K562 (cell line): ENCODE measurements around the gene UBE2E2. TPM values are rescaled to one million over a fixed set of nuclear protein-coding genes. Genes with fewer than 3 reads are reported as not detected.

Source experiments
- ATAC-seq: fragments of 200-7000 bp; cut with Tn5 transposase; 3 replicates; pipeline ENCODE4 v1.9.1; 2020; ENCODE audit warnings: moderate library complexity
- BruUV-seq: library from RNA; stranded (reverse); fragments of 400-500 nt; replicated peaks from 2 replicates; lab custom pipeline; 2021; lab: Mats Ljungman, UMichigan
- CTCF ChIA-PET: fragments of 300-600 bp; formaldehyde crosslinking; extraction: SDS; loops from one replicate; lab custom pipeline; 2021; ENCODE audit warnings: low intra/inter-chr PET ratio; lab: Yijun Ruan, JAX
- POLR2A ChIA-PET: fragments of 300-600, 350-650 bp; sonication (Branson Sonifier 250); formaldehyde crosslinking; extraction: SDS; loops from one replicate; lab custom pipeline; 2021; ENCODE audit warnings: antibody characterized with exemption, inconsistent platforms; lab: Yijun Ruan, JAX
- DNase-seq, 4 experiments: peaks; one replicate each; pipeline versions ENCODE4 v3.0.0 to v3.0.0-alpha.2; 2011 to 2018; ENCODE audit warnings: low spot score in 3 of 4, mixed read lengths in 3 of 4; ENCODE audit errors: extremely low read depth in 1 of 4
- FAIRE-seq: peaks from 2 replicates; lab custom pipeline; 2011; peaks lifted over from hg19 to GRCh38; lab: Jason Lieb, UNC
- H2AFZ ChIP-seq: 2 replicates; pipeline ENCODE4 v1.6.0; 2011; ENCODE audit warnings: low read depth, low read length, control low read depth, inconsistent platforms
- H3K27ac ChIP-seq: fragments of 200-600 bp; 3 replicates; pipeline ENCODE4 v1.8.0; 2011; ENCODE audit warnings: low read depth, mild to moderate bottlenecking, control low read depth, inconsistent platforms, low read length, moderate library complexity, mixed read lengths; ENCODE audit errors: extremely low read depth
- H3K27me3 ChIP-seq, 2 experiments: fragments of 300-600 bp in 1 of 2; 2 replicates in 1 of 2; 3 replicates in 1 of 2; pipeline versions ENCODE4 v1.6.0 to v1.8.0; 2011; ENCODE audit warnings: inconsistent platforms in 2 of 2, low read length in 2 of 2, mild to moderate bottlenecking in 1 of 2, mixed read lengths in 1 of 2, moderate library complexity in 1 of 2; ENCODE audit not compliant: control insufficient read depth in 2 of 2, insufficient read depth in 2 of 2
- H3K36me3 ChIP-seq: fragments of 300-600 bp; 3 replicates; pipeline ENCODE4 v1.8.0; 2011; ENCODE audit warnings: mild to moderate bottlenecking, low read length, inconsistent platforms; ENCODE audit not compliant: control insufficient read depth, insufficient read depth
- H3K4me1 ChIP-seq, 2 experiments: fragments of 200-600 bp in 1 of 2; replicated peaks in 1 of 2; 2 replicates in 1 of 2; 3 replicates in 1 of 2; pipeline versions ENCODE4 v1.5.1 to v1.8.0; 2011; ENCODE audit warnings: inconsistent platforms in 2 of 2, low read length in 2 of 2, mild to moderate bottlenecking in 1 of 2, mixed read lengths in 1 of 2, moderate library complexity in 1 of 2; ENCODE audit not compliant: control insufficient read depth in 2 of 2, insufficient read depth in 2 of 2
- H3K4me2 ChIP-seq: 2 replicates; pipeline ENCODE4 v1.6.1; 2011; ENCODE audit warnings: low read length, control low read depth, inconsistent platforms, mixed read lengths; ENCODE audit not compliant: insufficient read depth
- H3K4me3 ChIP-seq: fragments of 200-600 bp; sonication (generic), shearing (Covaris generic); 2 replicates; pipeline ENCODE4 v1.5.1; 2016; ENCODE audit warnings: control low read depth, inconsistent platforms
- H3K79me2 ChIP-seq: fragments of 200-600 bp; 3 replicates; pipeline ENCODE4 v1.8.0; 2011; ENCODE audit warnings: low read length, inconsistent platforms; ENCODE audit not compliant: control insufficient read depth, insufficient read depth
- H3K9ac ChIP-seq, 2 experiments: 2 replicates each; pipeline versions ENCODE4 v1.6.0 to v1.6.1; 2011; ENCODE audit warnings: low read depth in 2 of 2, low read length in 2 of 2, control low read depth in 1 of 2, inconsistent platforms in 1 of 2, mild to moderate bottlenecking in 1 of 2, mixed read lengths in 1 of 2; ENCODE audit not compliant: insufficient read depth in 1 of 2
- H3K9me1 ChIP-seq: one replicate; pipeline ENCODE4 v1.6.0; 2011; ENCODE audit warnings: inconsistent platforms, mild to moderate bottlenecking, low read length, moderate library complexity; ENCODE audit not compliant: control insufficient read depth, insufficient read depth
- H3K9me3 ChIP-seq: replicated peaks from 2 replicates; pipeline ENCODE4 v1.5.1; 2011; ENCODE audit warnings: low read depth, low read length, inconsistent platforms; ENCODE audit not compliant: control insufficient read depth, insufficient read depth
- H4K20me1 ChIP-seq: replicated peaks from 2 replicates; pipeline ENCODE4 v1.6.1; 2011; ENCODE audit warnings: low read length, inconsistent platforms, mixed read lengths; ENCODE audit not compliant: control insufficient read depth, insufficient read depth
- ARNT ChIP-seq, 2 experiments: fragments of 450-650 bp; IDR thresholded peaks; 2 replicates each; pipeline ENCODE4 v1.6.1; 2016; ENCODE audit warnings: mild to moderate bottlenecking in 1 of 2
- IFI16 ChIP-seq: fragments of 250-450 bp; sonication (Bioruptor Pico); IDR thresholded peaks from 2 replicates; pipeline ENCODE4 v2.1.2; 2022; ENCODE audit warnings: mild to moderate bottlenecking, inconsistent platforms
- KAT7 ChIP-seq: sonication (generic); formaldehyde crosslinking; IDR thresholded peaks from 2 replicates; pipeline ENCODE4 v1.8.0; 2022; ENCODE audit warnings: missing genetic modification reagents, mild to moderate bottlenecking, borderline replicate concordance
- MYBL2 ChIP-seq, 2 experiments: fragments of 450-650 bp in 1 of 2; sonication (generic) in 1 of 2; formaldehyde crosslinking in 1 of 2; IDR thresholded peaks; 2 replicates each; pipeline versions ENCODE4 v1.6.1 to v1.8.1; 2017 to 2022; ENCODE audit warnings: borderline replicate concordance in 1 of 2, inconsistent platforms in 1 of 2, low read depth in 1 of 2, mild to moderate bottlenecking in 1 of 2, missing genetic modification reagents in 1 of 2, moderate library complexity in 1 of 2
- PML ChIP-seq: IDR thresholded peaks from 2 replicates; pipeline ENCODE4 v1.6.1; 2012; ENCODE audit warnings: low read length, inconsistent platforms
- SAFB2 ChIP-seq: fragments of 200-400 bp; formaldehyde crosslinking; IDR thresholded peaks from 2 replicates; pipeline ENCODE4 v1.6.1; 2018; ENCODE audit warnings: borderline replicate concordance, low read length, low read depth, moderate library complexity; ENCODE audit not compliant: severe bottlenecking
- ZEB2 ChIP-seq: fragments of 450-650 bp; IDR thresholded peaks from 2 replicates; pipeline ENCODE4 v1.6.1; 2016
- ZNF655 ChIP-seq: fragments of 250-450 bp; sonication (Bioruptor Pico); IDR thresholded peaks from 2 replicates; pipeline ENCODE4 v1.5.0; 2021
- ZSCAN32 ChIP-seq: fragments of 450-650 bp; formaldehyde crosslinking; IDR thresholded peaks from 2 replicates; pipeline ENCODE4 v1.4.0; 2020; ENCODE audit warnings: mild to moderate bottlenecking, moderate library complexity
- WGBS: fragments of 100-300 bp; shearing (Covaris generic); methylation state at CpG from one replicate; pipeline ENCODE4 v1.1.6; 2016; ENCODE audit warnings: low coverage, mixed read lengths; ENCODE audit not compliant: insufficient coverage; ENCODE audit errors: missing lambda C conversion rate; 5-methylcytosine and 5-hydroxymethylcytosine counted together
- in situ Hi-C: fragments of 300-500 bp; cut with MboI; formaldehyde crosslinking; loops from 4 replicates; pipeline ENCODE4 v1.15.0; 2018; ENCODE audit warnings: inconsistent platforms, mixed read lengths
- intact Hi-C: fragments of 100-400 bp; cut with micrococcal nuclease; formaldehyde crosslinking; loops from 2 replicates; pipeline ENCODE4 v1.14.2; 2022
- polyA plus RNA-seq, 8 experiments: library from polyadenylated mRNA; depleted of rRNA in 4 of 8; stranded (reverse) in 5 of 8; unstranded in 3 of 8; fragments of >200 nt; fragmentation: Nextera tagmentation in 2 of 8; fragmentation: Illumina TruSeq in 1 of 8; extraction: Ambion mirVana in 2 of 8; extraction: Trizol in 1 of 8; gene quantifications; 2 replicates each; pipeline versions ENCODE4 v1.2.1 to v1.2.3, GENCODE V29; 2011 to 2014; ENCODE audit warnings: inconsistent platforms in 1 of 8, missing spikeins in 1 of 8
- total RNA-seq, 7 experiments: library from RNA; depleted of rRNA in 6 of 7; stranded (reverse); fragments of >200 nt in 6 of 7; fragmentation: Illumina TruSeq in 2 of 7; extraction: Trizol in 2 of 7; gene quantifications; 2 replicates each; pipeline versions ENCODE4 v1.2.1 to v1.2.3, GENCODE V29; 2011 to 2021; ENCODE audit warnings: low replicate concordance in 1 of 7
- TF ChIP-seq, protein P1 (sequence below): fragments of 450-650 bp; IDR thresholded peaks from 2 replicates; pipeline ENCODE4 v1.6.1; 2017; ENCODE audit warnings: mild to moderate bottlenecking, moderate library complexity
- TF ChIP-seq, protein P2 (sequence below), 2 experiments: fragments of 450-650 bp in 1 of 2; sonication (generic) in 1 of 2; formaldehyde crosslinking; conservative IDR thresholded peaks; 2 replicates each; pipeline versions ENCODE4 v1.4.0 to v1.8.1; 2020 to 2022; ENCODE audit warnings: mild to moderate bottlenecking in 1 of 2, missing genetic modification reagents in 1 of 2

Gene UBE2E2
- total and polyA plus RNA-seq, 9 of the 15 experiments (the other 6 are each of a cell fraction or from before 2014, with no cell fraction given), result 0.22 to 5.1 (median 1.9) TPM

DNA sequence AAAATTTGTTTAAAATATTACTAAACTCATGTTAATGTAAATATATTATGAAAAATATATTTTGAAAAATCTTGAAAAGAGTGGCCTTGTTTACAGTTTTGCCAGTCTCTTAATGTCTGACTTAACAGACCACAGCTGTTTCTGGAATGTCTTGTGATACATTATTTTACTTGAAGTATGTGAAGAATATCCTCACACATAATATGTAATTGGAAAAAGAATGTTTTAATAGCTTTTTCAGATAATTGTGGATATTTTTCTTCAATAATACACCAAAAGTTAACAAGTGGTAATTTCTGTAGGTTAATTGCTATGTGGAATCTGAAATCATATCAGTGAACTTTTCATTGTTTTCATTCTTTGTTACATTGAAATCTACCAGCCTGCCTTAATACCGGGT, 101.3 kb downstream of the UBE2E2 start:
- 0% methylated on average over 1 of the region's 1 CpG for WGBS
- H4K20me1 ChIP-seq, result no peaks in the 10 kb centered on the region
- H3K36me3 ChIP-seq, result no peaks in the 10 kb centered on the region
- CTCF ChIA-PET, result no interaction called here
- no peaks in the 10 kb centered on the region for H3K9me3 ChIP-seq
- in situ Hi-C loops, result no loop called here
- TF ChIP-seq ZEB2, result no peak
- TF ChIP-seq MYBL2 (IDR thresholded peaks at IDR 0.05; ENCODE audit: low read depth), result no peak
- no peak for TF ChIP-seq MYBL2 (CRISPR knock-in tag; IDR thresholded peaks at IDR 0.05; ENCODE audit: borderline replicate concordance)
- TF ChIP-seq ZSCAN32 (CRISPR knock-in tag), result no peak
- TF ChIP-seq KAT7 (CRISPR knock-in tag), result no peak
- TF ChIP-seq PML, result no peak
- no peak for TF ChIP-seq IFI16 (CRISPR knock-in tag)
- TF ChIP-seq, all 486 proteins: peak for 0
- POLR2A ChIA-PET, result no interaction called here
- intact Hi-C loops, result no loop called here
- Histone ChIP-seq H3K9ac (no peak overlapping the region), H3K4me2 (no peak overlapping the region), H2AFZ (no peak overlapping the region), H3K4me3 (no peak overlapping the region), H3K27me3 (no peaks in the 10 kb centered on the region), H3K27ac (no peak overlapping the region), H3K4me1 (no peaks in the 10 kb centered on the region), H3K9me1 (no peaks in the 10 kb centered on the region), H3K79me2 (no peaks in the 10 kb centered on the region)
- BruUV-seq, result no TSS peak
- DNase-seq (no peak), FAIRE-seq (no peak), ATAC-seq (no peak)

DNA sequence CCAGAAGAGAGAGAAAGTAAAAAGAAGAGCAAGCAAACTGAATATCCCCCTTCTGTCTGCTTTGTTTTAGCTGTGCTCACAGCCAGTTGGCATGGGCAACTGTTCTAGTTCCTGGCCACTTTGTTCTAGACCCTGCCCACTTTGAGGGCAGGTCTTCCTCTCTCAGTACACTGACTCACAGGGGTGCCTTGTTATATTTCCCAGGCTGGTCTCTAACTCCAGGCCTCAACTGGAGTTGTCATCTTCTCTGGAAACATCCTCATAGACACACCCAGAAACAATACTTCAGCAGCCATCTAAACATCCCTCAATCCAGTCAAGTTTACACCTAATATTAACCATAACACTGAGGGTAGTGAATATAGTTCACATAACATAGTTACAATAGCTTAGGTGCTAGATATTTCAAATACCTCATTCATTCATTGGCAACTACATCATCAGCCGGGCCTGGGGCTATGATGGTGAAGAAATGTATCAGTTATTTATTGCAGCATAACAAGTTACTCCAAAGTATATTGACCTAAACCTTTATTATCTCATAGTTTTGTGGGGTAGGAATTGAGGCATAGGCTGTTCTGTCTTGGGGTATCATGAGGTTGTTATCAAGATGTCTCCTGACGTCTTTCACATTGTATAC, 106.0 kb downstream of the UBE2E2 start:
- intact Hi-C loops, result no loop called here
- no peak for TF ChIP-seq SAFB2
- TF ChIP-seq, protein P1, sequence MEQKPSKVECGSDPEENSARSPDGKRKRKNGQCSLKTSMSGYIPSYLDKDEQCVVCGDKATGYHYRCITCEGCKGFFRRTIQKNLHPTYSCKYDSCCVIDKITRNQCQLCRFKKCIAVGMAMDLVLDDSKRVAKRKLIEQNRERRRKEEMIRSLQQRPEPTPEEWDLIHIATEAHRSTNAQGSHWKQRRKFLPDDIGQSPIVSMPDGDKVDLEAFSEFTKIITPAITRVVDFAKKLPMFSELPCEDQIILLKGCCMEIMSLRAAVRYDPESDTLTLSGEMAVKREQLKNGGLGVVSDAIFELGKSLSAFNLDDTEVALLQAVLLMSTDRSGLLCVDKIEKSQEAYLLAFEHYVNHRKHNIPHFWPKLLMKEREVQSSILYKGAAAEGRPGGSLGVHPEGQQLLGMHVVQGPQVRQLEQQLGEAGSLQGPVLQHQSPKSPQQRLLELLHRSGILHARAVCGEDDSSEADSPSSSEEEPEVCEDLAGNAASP, result no peak
- TF ChIP-seq, protein P2, sequence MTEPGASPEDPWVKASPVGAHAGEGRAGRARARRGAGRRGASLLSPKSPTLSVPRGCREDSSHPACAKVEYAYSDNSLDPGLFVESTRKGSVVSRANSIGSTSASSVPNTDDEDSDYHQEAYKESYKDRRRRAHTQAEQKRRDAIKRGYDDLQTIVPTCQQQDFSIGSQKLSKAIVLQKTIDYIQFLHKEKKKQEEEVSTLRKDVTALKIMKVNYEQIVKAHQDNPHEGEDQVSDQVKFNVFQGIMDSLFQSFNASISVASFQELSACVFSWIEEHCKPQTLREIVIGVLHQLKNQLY (CRISPR knock-in tag; conservative IDR thresholded peaks at IDR 0.05), result no peak
- no peak for TF ChIP-seq ZNF655 (CRISPR knock-in tag)
- TF ChIP-seq ARNT (IDR thresholded peaks at IDR 0.05), result no peak

More for the DNA sequence above, 106.0 kb downstream of the UBE2E2 start:
- Histone ChIP-seq H3K36me3 (no peaks in the 10 kb centered on the region), H3K4me1 (no peaks in the 10 kb centered on the region), H3K27ac (no peak overlapping the region), H3K79me2 (no peaks in the 10 kb centered on the region), H3K4me3 (no peak overlapping the region), H3K4me2 (no peak overlapping the region), H3K27me3 (no peaks in the 10 kb centered on the region), H4K20me1 (no peaks in the 10 kb centered on the region), H2AFZ (no peak overlapping the region), H3K9me3 (no peaks in the 10 kb centered on the region), H3K9me1 (no peaks in the 10 kb centered on the region), H3K9ac (no peak overlapping the region)
- ATAC-seq (no peak), FAIRE-seq (no peak), DNase-seq (no peak)
- CTCF ChIA-PET, result no interaction called here
- in situ Hi-C loops, result no loop called here
- WGBS, result 0% methylated on average over 2 of the region's 2 CpGs
- no TSS peak for BruUV-seq
- POLR2A ChIA-PET, result no interaction called here
